ENCODE results near the gene EIF4E2.

GRCh38 chr2:232525199-232525598, 25.3 kb upstream of the EIF4E2 start:
- TF ChIP-seq POLR2AphosphoS5 (IDR thresholded peaks at IDR 0.05; ENCODE audit: low read depth, low read length), result no peak
- TF ChIP-seq POLR2A (IDR thresholded peaks at IDR 0.05; ENCODE audit: low read depth, low read length), result no peak
